Left lung (tissue), 10 donors: ENCODE results near the gene DYNC2LI1. TPM values are rescaled to one million over a fixed set of nuclear protein-coding genes. Genes with fewer than 3 reads are reported as not detected.

Experiments used
- ATAC-seq: fragments of 200-7000 bp; cut with Tn5 transposase; one replicate; pipeline ENCODE4 v1.9.1; 2020; ENCODE audit warnings: moderate library complexity
- DNase-seq, 4 donors: peaks; one replicate each; pipeline ENCODE4 v3.0.0-alpha.2; 2013 to 2020
- H3K27ac ChIP-seq, 2 donors: fragments of 200-600 bp; sonication (generic) in 1 of 2; one replicate each; pipeline versions ENCODE4 v1.5.0 to v1.8.0; 2020 to 2021
- H3K27me3 ChIP-seq, 2 donors: fragments of 200-600 bp; sonication (generic) in 1 of 2; one replicate each; pipeline versions ENCODE4 v1.5.0 to v1.8.0; 2020 to 2021
- H3K36me3 ChIP-seq, 2 donors: fragments of 200-600 bp; sonication (generic) in 1 of 2; one replicate each; pipeline versions ENCODE4 v1.5.0 to v1.8.0; 2020 to 2021
- H3K4me1 ChIP-seq, 2 donors: fragments of 200-600 bp; one replicate each; pipeline ENCODE4 v1.8.0; 2021
- H3K4me3 ChIP-seq, 2 donors: fragments of 200-600 bp; sonication (generic) in 1 of 2; one replicate each; pipeline versions ENCODE4 v1.5.0 to v1.8.0; 2020 to 2021; ENCODE audit warnings: mild to moderate bottlenecking in 1 of 2
- H3K9me3 ChIP-seq, 2 donors: fragments of 200-600 bp; sonication (generic) in 1 of 2; one replicate each; pipeline versions ENCODE4 v1.5.0 to v1.8.0; 2020 to 2021
- intact Hi-C, 2 donors: fragments of 100-400 bp; cut with DNase I; formaldehyde crosslinking; loops; one replicate each; pipeline versions ENCODE4 v1.11.2 to v1.14.2; 2022
- polyA plus RNA-seq, 6 donors: library from polyadenylated mRNA; unstranded; fragments of 120-200 nt; gene quantifications; one replicate each; pipeline ENCODE4 v1.2.1, GENCODE V29; 2013; ENCODE audit not compliant: insufficient read length in 6 of 6
- total RNA-seq, 2 donors: library from RNA; stranded (reverse); fragmentation: NEBNext Ultra II Directional; extraction: Animal tissue kit (Norgen Biotek cat#: 25700); gene quantifications; one replicate each; pipeline ENCODE4 v1.2.1, GENCODE V29; 2021
- TF ChIP-seq, protein P1 (sequence below), 2 donors: fragments of 200-600 bp; sonication (generic) in 1 of 2; IDR thresholded peaks; one replicate each; pipeline versions ENCODE4 v1.5.0 to v1.8.0; 2021; ENCODE audit warnings: antibody characterized with exemption in 2 of 2
- donor health status: DM: no; HTN: yes; CAD: no.
- donor health status: DM: no; HTN: no; CAD: no.

Gene DYNC2LI1
- total and polyA plus RNA-seq, 8 donors = 17.8 to 105 (median 87.9) TPM

DNA sequence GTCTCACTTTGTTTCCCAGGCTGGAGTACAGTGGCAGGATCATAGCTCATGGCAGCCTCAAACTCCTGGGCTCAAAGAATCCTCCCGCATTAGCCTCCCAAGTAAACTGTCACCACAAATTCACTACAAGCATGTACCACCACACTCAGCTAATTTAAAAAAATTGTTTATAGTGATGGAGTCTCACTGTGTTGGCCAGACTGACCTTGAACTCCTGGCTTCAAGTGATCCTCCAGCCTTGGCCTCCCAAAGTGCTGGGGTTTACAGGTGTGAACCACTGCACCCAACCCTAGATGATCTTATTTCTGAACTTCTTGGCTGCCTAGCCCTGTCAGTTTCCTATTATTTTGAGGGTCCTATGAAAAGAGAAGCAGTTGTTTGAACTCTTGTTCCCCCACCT is 14.8 kb downstream of the DYNC2LI1 start:
- Histone ChIP-seq H3K27ac (no peak overlapping the region), H3K4me3 (no peak overlapping the region), H3K36me3 (peaks cover 0 to 18% of the 10 kb centered on the region in 2 donors), H3K4me1 (no peaks in the 10 kb centered on the region), H3K9me3 (no peaks in the 10 kb centered on the region), H3K27me3 (no peaks in the 10 kb centered on the region)
- no peak for ATAC-seq
- TF ChIP-seq, protein P1, sequence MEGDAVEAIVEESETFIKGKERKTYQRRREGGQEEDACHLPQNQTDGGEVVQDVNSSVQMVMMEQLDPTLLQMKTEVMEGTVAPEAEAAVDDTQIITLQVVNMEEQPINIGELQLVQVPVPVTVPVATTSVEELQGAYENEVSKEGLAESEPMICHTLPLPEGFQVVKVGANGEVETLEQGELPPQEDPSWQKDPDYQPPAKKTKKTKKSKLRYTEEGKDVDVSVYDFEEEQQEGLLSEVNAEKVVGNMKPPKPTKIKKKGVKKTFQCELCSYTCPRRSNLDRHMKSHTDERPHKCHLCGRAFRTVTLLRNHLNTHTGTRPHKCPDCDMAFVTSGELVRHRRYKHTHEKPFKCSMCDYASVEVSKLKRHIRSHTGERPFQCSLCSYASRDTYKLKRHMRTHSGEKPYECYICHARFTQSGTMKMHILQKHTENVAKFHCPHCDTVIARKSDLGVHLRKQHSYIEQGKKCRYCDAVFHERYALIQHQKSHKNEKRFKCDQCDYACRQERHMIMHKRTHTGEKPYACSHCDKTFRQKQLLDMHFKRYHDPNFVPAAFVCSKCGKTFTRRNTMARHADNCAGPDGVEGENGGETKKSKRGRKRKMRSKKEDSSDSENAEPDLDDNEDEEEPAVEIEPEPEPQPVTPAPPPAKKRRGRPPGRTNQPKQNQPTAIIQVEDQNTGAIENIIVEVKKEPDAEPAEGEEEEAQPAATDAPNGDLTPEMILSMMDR (IDR thresholded peaks at IDR 0.05) = no peak
- intact Hi-C loops = no loop called here
- DNase-seq = no peak

DNA sequence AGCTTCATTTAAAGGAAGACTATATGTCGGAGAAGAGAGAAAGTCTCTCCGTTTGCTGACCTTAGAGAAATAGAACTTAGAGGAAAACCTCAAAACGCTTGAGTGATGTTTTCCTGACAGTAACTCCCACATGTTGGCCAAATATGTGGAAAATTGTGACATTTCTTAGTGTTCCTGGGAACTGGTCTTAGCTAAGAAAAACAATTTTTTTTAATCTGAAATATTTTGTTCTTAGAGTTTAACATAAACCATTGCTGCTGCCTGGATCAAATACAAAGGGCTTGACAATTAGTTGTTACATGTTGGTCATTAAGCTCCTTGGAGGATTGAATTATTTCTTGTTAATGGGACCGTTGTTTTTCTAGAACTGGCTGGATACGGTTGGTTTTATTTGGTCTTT is 16.3 kb downstream of the DYNC2LI1 start:
- peak overlapping the region in 1 of 2 donors; percentile 66 for H3K27ac ChIP-seq

DNA sequence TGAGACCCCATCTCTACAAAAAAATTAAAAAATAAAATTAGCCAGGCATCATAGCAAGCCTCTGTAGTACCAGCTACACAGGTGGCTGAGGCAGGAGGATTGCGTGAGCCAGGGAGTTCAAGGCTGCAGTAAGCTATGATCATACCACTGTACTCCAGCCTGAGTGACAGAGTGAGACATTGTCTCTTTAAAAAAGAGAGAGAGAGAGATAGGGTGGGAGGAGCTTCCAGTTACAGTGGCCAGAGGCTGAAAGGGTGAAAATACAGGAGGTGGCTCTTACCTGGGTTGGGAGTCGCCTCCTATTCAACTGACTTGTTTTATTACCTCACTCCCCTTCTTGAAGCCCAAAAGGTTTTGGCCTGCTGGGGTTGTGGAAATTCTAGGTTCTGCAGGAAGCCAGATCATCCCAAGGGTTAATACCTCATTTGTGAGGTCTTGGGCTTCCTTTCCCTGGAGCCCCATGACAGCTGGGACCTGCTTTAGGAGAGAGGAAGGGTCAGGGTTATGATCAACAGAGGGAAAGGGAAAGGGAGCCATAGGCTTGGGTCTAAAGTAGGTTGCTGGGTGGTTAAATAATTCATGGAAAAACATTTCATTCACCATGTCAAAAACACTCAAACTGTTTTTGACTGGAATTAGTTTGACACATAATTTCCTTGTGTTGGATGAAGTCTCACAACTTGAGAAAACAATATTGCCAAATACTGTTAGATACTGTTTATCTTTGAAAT is 17.4 kb downstream of the DYNC2LI1 start:
- Histone ChIP-seq H3K9me3 (no peaks in the 10 kb centered on the region), H3K27ac (peak overlapping the region in 1 of 2 donors; percentile 66), H3K27me3 (no peaks in the 10 kb centered on the region), H3K36me3 (peaks cover 0 to 20% of the 10 kb centered on the region in 2 donors), H3K4me3 (no peak overlapping the region), H3K4me1 (no peaks in the 10 kb centered on the region)
- intact Hi-C loops = no loop called here
- TF ChIP-seq, protein P1 (IDR thresholded peaks at IDR 0.05) = no peak
- peak in 2 of 4 donors; percentile 68 to 82 for DNase-seq
- peak; percentile 31 for ATAC-seq

More for the DNA sequence above, 16.3 kb downstream of the DYNC2LI1 start:
- DNase-seq = peak in 2 of 4 donors; percentile 83 to 84
- TF ChIP-seq, protein P1 (IDR thresholded peaks at IDR 0.05) = no peak
- intact Hi-C loops = no loop called here
- peaks cover 0 to 16% of the 10 kb centered on the region in 2 donors for H3K36me3 ChIP-seq
- H3K4me3 ChIP-seq = no peak overlapping the region
- H3K4me1 ChIP-seq = no peaks in the 10 kb centered on the region
- ATAC-seq = peak; percentile 41
- H3K27me3 ChIP-seq = no peaks in the 10 kb centered on the region
- H3K9me3 ChIP-seq = no peaks in the 10 kb centered on the region

DNA sequence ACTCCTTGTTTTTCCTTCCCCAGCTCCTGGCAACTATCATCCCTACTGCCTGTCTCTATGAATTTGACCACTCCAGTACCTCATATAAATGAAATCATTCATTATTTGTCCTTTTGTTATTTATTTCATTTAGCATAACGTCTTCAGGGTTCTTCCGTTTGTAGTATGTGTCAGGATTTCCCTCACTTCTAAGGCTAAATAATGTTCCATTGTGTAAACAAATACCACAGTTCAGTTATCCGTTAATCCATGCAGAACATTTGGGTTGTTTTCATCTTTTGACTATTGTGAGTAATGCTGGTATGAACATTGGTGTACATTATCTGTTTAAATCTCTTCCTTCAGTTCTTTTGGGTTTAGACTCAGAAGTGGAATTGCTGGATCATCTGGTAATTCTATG is 18.8 kb downstream of the DYNC2LI1 start:
- TF ChIP-seq, protein P1 (IDR thresholded peaks at IDR 0.05) = no peak
- peaks cover 0 to 23% of the 10 kb centered on the region in 2 donors for H3K36me3 ChIP-seq
- intact Hi-C loops = no loop called here

DNA sequence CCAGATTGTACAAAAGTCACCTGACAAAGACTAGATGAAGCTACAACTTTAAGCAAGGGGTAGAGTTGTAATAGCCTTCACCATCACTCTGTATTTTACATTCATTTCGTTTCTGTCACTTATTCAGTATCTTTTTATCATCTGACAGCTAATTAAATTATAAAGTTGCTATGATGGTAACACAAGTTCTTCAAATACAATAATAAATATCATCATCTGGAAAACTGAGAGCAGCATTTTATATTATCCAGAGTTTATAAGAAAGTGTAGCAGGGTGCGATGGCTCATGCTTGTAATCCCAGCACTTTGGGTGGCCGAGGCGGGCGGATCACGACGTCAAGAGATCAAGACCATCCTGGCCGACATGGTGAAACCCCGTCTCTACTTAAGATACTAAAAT is 21.1 kb downstream of the DYNC2LI1 start:
- ATAC-seq (no peak), DNase-seq (no peak)
- Histone ChIP-seq H3K36me3 (peaks cover 0 to 18% of the 10 kb centered on the region in 2 donors), H3K27me3 (no peaks in the 10 kb centered on the region), H3K9me3 (no peaks in the 10 kb centered on the region), H3K27ac (no peak overlapping the region), H3K4me3 (no peak overlapping the region), H3K4me1 (no peaks in the 10 kb centered on the region)
- intact Hi-C loops = no loop called here
- TF ChIP-seq, protein P1 (IDR thresholded peaks at IDR 0.05) = no peak

More for the DNA sequence above, 18.8 kb downstream of the DYNC2LI1 start:
- no peaks in the 10 kb centered on the region for H3K4me1 ChIP-seq
- no peak overlapping the region for H3K4me3 ChIP-seq
- H3K27ac ChIP-seq = no peak overlapping the region
- no peak for ATAC-seq
- H3K27me3 ChIP-seq = no peaks in the 10 kb centered on the region
- DNase-seq = no peak
- H3K9me3 ChIP-seq = no peaks in the 10 kb centered on the region
